ENCODE measurements around the gene CDC42BPA. TPM values are rescaled to one million over a fixed set of nuclear protein-coding genes. Genes with fewer than 3 reads are reported as not detected.

Gene CDC42BPA
- total and polyA plus RNA-seq, 2 of the 13 experiments (the other 11 are each of a cell fraction or from before 2014, with no cell fraction given), result 6.5 to 16.0 TPM

DNA sequence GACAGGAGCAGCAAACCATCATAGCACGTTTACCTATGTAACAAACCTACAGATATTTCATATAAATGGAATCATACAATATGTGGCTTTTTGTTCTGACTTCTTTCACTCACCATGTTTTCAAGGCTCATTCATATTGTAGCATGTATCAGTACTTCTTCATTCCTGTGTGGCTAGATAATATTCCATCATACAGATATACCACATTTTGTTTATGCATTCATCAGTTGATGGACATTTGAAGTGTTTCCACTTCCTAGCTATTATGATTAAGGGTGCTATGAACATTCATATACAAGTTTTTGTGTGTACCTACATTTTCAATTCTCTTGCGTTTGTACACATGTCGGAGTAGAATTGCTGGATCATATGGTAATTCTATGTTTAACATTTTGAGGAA, 90.1 kb downstream of the CDC42BPA start:
- Histone ChIP-seq H3K36me3 (replicated peaks in 1 of 2; ENCODE audit: control insufficient read depth in 1 of 2, insufficient read depth in 2 of 2, low read length in 2 of 2) (no peaks in the 10 kb centered on the region), H3K9ac (ENCODE audit: insufficient read depth, low read depth, low read length) (no peak overlapping the region), H3K4me3 (replicated peaks in 1 of 3; ENCODE audit: insufficient read depth in 1 of 3, low read depth in 2 of 3, low read length in 3 of 3) (no peak overlapping the region), H3K27ac (ENCODE audit: extremely low read length, insufficient read depth, low read length) (no peak overlapping the region), H3K27me3 (ENCODE audit: control insufficient read depth in 1 of 2, insufficient read depth in 2 of 2, low read length in 2 of 2) (no peaks in the 10 kb centered on the region; a peak in 1 of 5 replicates), H3K9me3 (ENCODE audit: low read length) (no peaks in the 10 kb centered on the region), H4K20me1 (ENCODE audit: insufficient read depth, low read length) (no peaks in the 10 kb centered on the region), H2AFZ (ENCODE audit: low read length) (no peak overlapping the region), H3K79me2 (ENCODE audit: insufficient read depth, low read length) (no peaks in the 10 kb centered on the region), H3K4me1 (ENCODE audit: insufficient read depth, low read length) (peaks cover 5% of the 10 kb centered on the region), H3K4me2 (ENCODE audit: low read depth, low read length) (no peak overlapping the region)
- DNase-seq (ENCODE audit: low spot score), result no peak
- 94% methylated on average over 3 of the region's 3 CpGs for WGBS (ENCODE audit: low lambda C conversion rate)
- intact Hi-C loops (cut with micrococcal nuclease; ENCODE audit: unreplicated experiment), result no loop called here
- no peak for FAIRE-seq
- no TSS peak for BruUV-seq (replicated peaks)
- ATAC-seq, result no peak
- POLR2A ChIA-PET, result no interaction called here
- CTCF ChIA-PET (ENCODE audit: low intra/inter-chr PET ratio, low total read pairs), result no interaction called here
- in situ Hi-C loops (cut with HindIII; ENCODE audit: extremely low pct_ligation_motif_present, low pct_unique_long_range_greater_than_20kb), result no loop called here
- no peak for TF ChIP-seq KLF6 (CRISPR knock-in tag; IDR thresholded peaks at IDR 0.05)
- no peak for TF ChIP-seq EED (CRISPR knock-in tag; IDR thresholded peaks at IDR 0.05)
- no peak for TF ChIP-seq ADNP (CRISPR knock-in tag; IDR thresholded peaks at IDR 0.05)
- no peak for TF ChIP-seq ARID4A (CRISPR knock-in tag; IDR thresholded peaks at IDR 0.05; ENCODE audit: borderline replicate concordance)
- TF ChIP-seq ZBTB46 (CRISPR knock-in tag; IDR thresholded peaks at IDR 0.05; ENCODE audit: borderline replicate concordance), result no peak
- TF ChIP-seq SETDB1 (CRISPR knock-in tag; IDR thresholded peaks at IDR 0.05; ENCODE audit: borderline replicate concordance), result no peak
- TF ChIP-seq NPAS2 (CRISPR knock-in tag; IDR thresholded peaks at IDR 0.05; ENCODE audit: borderline replicate concordance), result no peak
- no peak for TF ChIP-seq NCOR1 (IDR thresholded peaks at IDR 0.05; ENCODE audit: borderline replicate concordance, low read length)
- TF ChIP-seq RBM39 (IDR thresholded peaks at IDR 0.05; ENCODE audit: low read depth, low read length, poor library complexity, severe bottlenecking), result no peak
- no peak for TF ChIP-seq FUBP1 (CRISPR knock-in tag; IDR thresholded peaks at IDR 0.05; ENCODE audit: borderline replicate concordance)
- TF ChIP-seq, protein P1, sequence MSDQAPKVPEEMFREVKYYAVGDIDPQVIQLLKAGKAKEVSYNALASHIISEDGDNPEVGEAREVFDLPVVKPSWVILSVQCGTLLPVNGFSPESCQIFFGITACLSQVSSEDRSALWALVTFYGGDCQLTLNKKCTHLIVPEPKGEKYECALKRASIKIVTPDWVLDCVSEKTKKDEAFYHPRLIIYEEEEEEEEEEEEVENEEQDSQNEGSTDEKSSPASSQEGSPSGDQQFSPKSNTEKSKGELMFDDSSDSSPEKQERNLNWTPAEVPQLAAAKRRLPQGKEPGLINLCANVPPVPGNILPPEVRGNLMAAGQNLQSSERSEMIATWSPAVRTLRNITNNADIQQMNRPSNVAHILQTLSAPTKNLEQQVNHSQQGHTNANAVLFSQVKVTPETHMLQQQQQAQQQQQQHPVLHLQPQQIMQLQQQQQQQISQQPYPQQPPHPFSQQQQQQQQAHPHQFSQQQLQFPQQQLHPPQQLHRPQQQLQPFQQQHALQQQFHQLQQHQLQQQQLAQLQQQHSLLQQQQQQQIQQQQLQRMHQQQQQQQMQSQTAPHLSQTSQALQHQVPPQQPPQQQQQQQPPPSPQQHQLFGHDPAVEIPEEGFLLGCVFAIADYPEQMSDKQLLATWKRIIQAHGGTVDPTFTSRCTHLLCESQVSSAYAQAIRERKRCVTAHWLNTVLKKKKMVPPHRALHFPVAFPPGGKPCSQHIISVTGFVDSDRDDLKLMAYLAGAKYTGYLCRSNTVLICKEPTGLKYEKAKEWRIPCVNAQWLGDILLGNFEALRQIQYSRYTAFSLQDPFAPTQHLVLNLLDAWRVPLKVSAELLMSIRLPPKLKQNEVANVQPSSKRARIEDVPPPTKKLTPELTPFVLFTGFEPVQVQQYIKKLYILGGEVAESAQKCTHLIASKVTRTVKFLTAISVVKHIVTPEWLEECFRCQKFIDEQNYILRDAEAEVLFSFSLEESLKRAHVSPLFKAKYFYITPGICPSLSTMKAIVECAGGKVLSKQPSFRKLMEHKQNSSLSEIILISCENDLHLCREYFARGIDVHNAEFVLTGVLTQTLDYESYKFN (CRISPR knock-in tag; conservative IDR thresholded peaks at IDR 0.05), result no peak
- TF ChIP-seq PAX8 (CRISPR knock-in tag; IDR thresholded peaks at IDR 0.05; ENCODE audit: borderline replicate concordance), result no peak
